ENCODE results near the gene SH3YL1.

The SH3YL1 gene

GRCh38 chr2:223971-224760 is 39.7 kb downstream of the SH3YL1 start:
- TF ChIP-seq, protein P1, sequence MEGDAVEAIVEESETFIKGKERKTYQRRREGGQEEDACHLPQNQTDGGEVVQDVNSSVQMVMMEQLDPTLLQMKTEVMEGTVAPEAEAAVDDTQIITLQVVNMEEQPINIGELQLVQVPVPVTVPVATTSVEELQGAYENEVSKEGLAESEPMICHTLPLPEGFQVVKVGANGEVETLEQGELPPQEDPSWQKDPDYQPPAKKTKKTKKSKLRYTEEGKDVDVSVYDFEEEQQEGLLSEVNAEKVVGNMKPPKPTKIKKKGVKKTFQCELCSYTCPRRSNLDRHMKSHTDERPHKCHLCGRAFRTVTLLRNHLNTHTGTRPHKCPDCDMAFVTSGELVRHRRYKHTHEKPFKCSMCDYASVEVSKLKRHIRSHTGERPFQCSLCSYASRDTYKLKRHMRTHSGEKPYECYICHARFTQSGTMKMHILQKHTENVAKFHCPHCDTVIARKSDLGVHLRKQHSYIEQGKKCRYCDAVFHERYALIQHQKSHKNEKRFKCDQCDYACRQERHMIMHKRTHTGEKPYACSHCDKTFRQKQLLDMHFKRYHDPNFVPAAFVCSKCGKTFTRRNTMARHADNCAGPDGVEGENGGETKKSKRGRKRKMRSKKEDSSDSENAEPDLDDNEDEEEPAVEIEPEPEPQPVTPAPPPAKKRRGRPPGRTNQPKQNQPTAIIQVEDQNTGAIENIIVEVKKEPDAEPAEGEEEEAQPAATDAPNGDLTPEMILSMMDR (IDR thresholded peaks at IDR 0.05; ENCODE audit: insufficient read depth, low read depth, low read length, missing control alignments), result no peak
- no peak for DNase-seq (ENCODE audit: low read depth)
- H3K4me3 ChIP-seq (ENCODE audit: low read depth, low read length), result no peak overlapping the region

GRCh38 chr2:223451-223850 is 40.4 kb downstream of the SH3YL1 start:
- TF ChIP-seq, protein P1 (IDR thresholded peaks at IDR 0.05; ENCODE audit: insufficient read depth, low read depth, low read length, missing control alignments), result no peak
- no peak for DNase-seq (ENCODE audit: low read depth)
- H3K4me3 ChIP-seq (ENCODE audit: low read depth, low read length), result no peak overlapping the region

DNA sequence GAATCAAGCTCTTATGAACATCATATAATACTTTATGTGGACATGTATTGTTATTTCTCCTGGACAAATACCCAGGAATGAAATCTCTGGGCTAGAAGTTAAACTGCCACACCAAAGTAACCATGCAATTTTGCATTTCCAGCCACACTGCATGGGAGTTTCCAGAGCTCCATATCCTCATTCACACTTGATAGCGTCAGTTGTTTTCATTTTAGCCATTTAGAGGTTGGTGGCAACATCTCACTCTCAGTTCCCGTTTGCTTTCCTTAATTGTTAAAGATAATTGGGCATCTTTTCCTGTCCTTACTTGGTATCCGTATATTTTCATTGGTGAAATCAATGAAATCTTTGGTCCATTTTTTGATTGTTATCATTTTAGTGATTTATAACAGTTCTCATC is 47.8 kb downstream of the SH3YL1 start:
- no peak overlapping the region for H3K4me3 ChIP-seq (ENCODE audit: low read depth, low read length)
- TF ChIP-seq, protein P1 (IDR thresholded peaks at IDR 0.05; ENCODE audit: insufficient read depth, low read depth, low read length, missing control alignments), result no peak
- no peak for DNase-seq (ENCODE audit: low read depth)

GRCh38 chr2:213932-214693 is 49.7 kb downstream of the SH3YL1 start:
- H3K4me3 ChIP-seq (ENCODE audit: low read depth, low read length), result no peak overlapping the region
- no peak for DNase-seq (ENCODE audit: low read depth)
- TF ChIP-seq, protein P1 (IDR thresholded peaks at IDR 0.05; ENCODE audit: insufficient read depth, low read depth, low read length, missing control alignments), result no peak

DNA sequence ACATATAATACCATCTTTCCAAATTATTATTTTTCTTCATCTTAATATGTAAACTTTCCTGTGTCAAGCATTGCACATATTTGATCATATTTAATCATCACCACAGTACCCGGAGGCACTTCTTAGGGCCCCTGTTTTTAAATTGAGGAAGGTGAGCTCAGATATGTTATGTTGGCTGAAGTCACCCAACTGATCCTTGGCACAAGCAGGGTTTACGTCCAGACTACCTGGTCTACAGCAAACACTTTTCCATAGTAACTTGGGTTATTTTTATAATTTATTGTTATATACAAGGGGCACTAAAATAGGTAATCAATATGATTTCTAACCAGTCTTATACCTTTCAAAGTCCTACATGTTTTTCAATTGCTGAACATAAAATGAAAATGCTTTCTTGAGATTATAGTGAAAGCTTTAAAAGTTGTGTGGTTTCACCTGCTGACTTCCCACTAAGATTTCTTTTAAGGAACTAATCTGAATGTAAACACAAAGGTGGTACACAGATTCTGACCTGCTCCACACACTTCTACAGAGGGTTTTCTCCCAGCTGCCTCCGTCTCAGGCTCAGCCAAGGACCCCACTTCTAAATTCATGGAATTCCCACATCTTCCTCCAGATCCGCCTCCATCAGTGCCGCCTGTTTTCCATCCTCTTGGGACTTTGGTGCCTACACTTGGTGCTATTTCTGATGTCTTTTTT is 52.2 kb downstream of the SH3YL1 start:
- no peak overlapping the region for H3K4me3 ChIP-seq (ENCODE audit: low read depth, low read length)
- no peak for DNase-seq (ENCODE audit: low read depth)
- TF ChIP-seq, protein P1 (IDR thresholded peaks at IDR 0.05; ENCODE audit: insufficient read depth, low read depth, low read length, missing control alignments), result no peak

DNA sequence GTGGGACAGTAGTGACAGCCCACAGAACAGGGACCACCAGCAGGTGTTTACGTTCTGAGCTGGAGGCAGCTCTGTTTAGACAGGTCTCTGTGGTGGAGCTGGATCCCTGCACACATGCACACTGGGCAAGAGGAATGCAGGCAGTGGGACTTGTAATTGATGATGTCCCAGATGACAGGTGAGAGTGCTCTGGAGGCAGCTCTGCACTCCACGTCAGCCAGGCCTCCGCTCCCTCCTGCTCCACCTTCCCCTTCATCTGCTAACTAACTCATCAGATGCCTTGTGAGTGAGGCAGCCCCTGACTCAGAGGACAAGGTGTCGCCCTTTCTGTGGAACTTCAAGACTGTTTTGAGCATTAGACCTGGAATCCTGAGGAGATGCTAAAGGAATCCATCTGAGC is 53.2 kb downstream of the SH3YL1 start:
- TF ChIP-seq, protein P1 (IDR thresholded peaks at IDR 0.05; ENCODE audit: insufficient read depth, low read depth, low read length, missing control alignments), result no peak
- H3K4me3 ChIP-seq (ENCODE audit: low read depth, low read length), result no peak overlapping the region
- DNase-seq (ENCODE audit: low read depth), result no peak
